GM12878 (cell line): ENCODE results near the gene SPATA12. TPM values are rescaled to one million over a fixed set of nuclear protein-coding genes. Genes with fewer than 3 reads are reported as not detected.

Source experiments
- ATAC-seq: fragments of 200-7000 bp; cut with Tn5 transposase; 3 replicates; pipeline ENCODE4 v1.9.1; 2020; ENCODE audit warnings: mild to moderate bottlenecking, moderate library complexity
- BruUV-seq: library from RNA; stranded (reverse); fragments of 400-500 nt; replicated peaks from 2 replicates; lab custom pipeline; 2021; lab: Mats Ljungman, UMichigan
- CTCF ChIA-PET: fragments of 300-600 bp; sonication (Branson Sonifier 250); formaldehyde crosslinking; extraction: SDS; loops from one replicate; lab custom pipeline; 2021; ENCODE audit warnings: inconsistent platforms; lab: Yijun Ruan, JAX
- POLR2A ChIA-PET: fragments of 350-600 bp; formaldehyde crosslinking; extraction: SDS; loops from one replicate; lab custom pipeline; 2021; ENCODE audit warnings: inconsistent platforms; lab: Charles Lee
- RAD21 ChIA-PET: fragments of 300-600 bp; sonication (Branson Sonifier 250); formaldehyde crosslinking; loops from one replicate; lab custom pipeline; 2023; ENCODE audit warnings: antibody characterized with exemption; ENCODE audit not compliant: unreplicated experiment; lab: Charles Lee
- SMC1A ChIA-PET: fragments of 300-600 bp; sonication (Branson Sonifier 250); formaldehyde crosslinking; loops from one replicate; lab custom pipeline; 2023; ENCODE audit not compliant: unreplicated experiment, uncharacterized antibody; lab: Charles Lee
- DNase-seq: peaks from one replicate; pipeline ENCODE4 v3.0.0-alpha.2; 2011; ENCODE audit warnings: low read depth, low spot score
- FAIRE-seq: peaks from 3 replicates; lab custom pipeline; 2011; peaks lifted over from hg19 to GRCh38; lab: Jason Lieb, UNC
- H2AFZ ChIP-seq: 2 replicates; pipeline ENCODE4 v1.6.0; 2011; ENCODE audit warnings: low read depth, low read length, control low read depth; ENCODE audit not compliant: control insufficient read depth
- H3K27ac ChIP-seq: 2 replicates; pipeline ENCODE4 v1.5.1; 2011; ENCODE audit warnings: control low read depth; ENCODE audit not compliant: control insufficient read depth, insufficient read depth
- H3K27me3 ChIP-seq, 2 experiments: replicated peaks in 1 of 2; 2 replicates each; pipeline versions ENCODE4 v1.6.0 to v1.6.1; 2011; ENCODE audit warnings: low read length in 1 of 2; ENCODE audit not compliant: control insufficient read depth in 2 of 2, insufficient read depth in 2 of 2
- H3K36me3 ChIP-seq, 2 experiments: 2 replicates each; pipeline ENCODE4 v1.5.1; 2011; ENCODE audit warnings: low read length in 1 of 2; ENCODE audit not compliant: control insufficient read depth in 2 of 2, insufficient read depth in 2 of 2
- H3K4me1 ChIP-seq: 2 replicates; pipeline ENCODE4 v1.6.1; 2011; ENCODE audit warnings: mild to moderate bottlenecking, low read length, moderate library complexity, mixed read lengths; ENCODE audit not compliant: control insufficient read depth, insufficient read depth
- H3K4me2 ChIP-seq: 2 replicates; pipeline ENCODE4 v1.6.0; 2011; ENCODE audit warnings: control low read depth; ENCODE audit not compliant: control insufficient read depth, insufficient read depth
- H3K4me3 ChIP-seq: fragments of 200-600 bp; sonication (generic); 2 replicates; pipeline ENCODE4 v1.5.1; 2016
- H3K79me2 ChIP-seq: 2 replicates; pipeline ENCODE4 v1.6.0; 2011; ENCODE audit warnings: low read length; ENCODE audit not compliant: control insufficient read depth, insufficient read depth
- H3K9ac ChIP-seq: 2 replicates; pipeline ENCODE4 v1.8.0; 2011; ENCODE audit warnings: low read length, control low read depth, mixed read lengths; ENCODE audit not compliant: control insufficient read depth, insufficient read depth
- H3K9me3 ChIP-seq: replicated peaks from 3 replicates; pipeline ENCODE4 v1.5.1; 2011; ENCODE audit warnings: mild to moderate bottlenecking, low read length; ENCODE audit not compliant: control insufficient read depth, insufficient read depth
- H4K20me1 ChIP-seq: 2 replicates; pipeline ENCODE4 v1.6.0; 2011; ENCODE audit not compliant: control insufficient read depth, insufficient read depth
- CHD2 ChIP-seq: IDR thresholded peaks from 2 replicates; pipeline ENCODE4 v1.6.1; 2011; ENCODE audit warnings: low read depth, low read length, improper control_type of control experiment, borderline replicate concordance
- FOXK2 ChIP-seq: fragments of 450-650 bp; IDR thresholded peaks from 2 replicates; pipeline ENCODE4 v1.6.1; 2017; ENCODE audit warnings: mild to moderate bottlenecking, moderate library complexity
- NFYA ChIP-seq: IDR thresholded peaks from 2 replicates; pipeline ENCODE4 v1.6.1; 2011; ENCODE audit warnings: low read depth, mild to moderate bottlenecking, low read length, improper control_type of control experiment, borderline replicate concordance
- ZNF24 ChIP-seq: fragments of 450-650 bp; IDR thresholded peaks from 2 replicates; pipeline ENCODE4 v1.6.1; 2017; ENCODE audit warnings: antibody characterized with exemption, mild to moderate bottlenecking
- WGBS: methylation state at CpG from one replicate; pipeline ENCODE4 v1.1.6; 2016; ENCODE audit warnings: low lambda C conversion rate; ENCODE audit not compliant: insufficient replicate concordance, insufficient coverage; ENCODE audit errors: missing lambda C conversion rate; 5-methylcytosine and 5-hydroxymethylcytosine counted together
- in situ Hi-C: fragments of 300-500 bp; cut with MboI; formaldehyde crosslinking; loops from 9 replicates; pipeline ENCODE4 v1.14.3; 2018; ENCODE audit warnings: mixed read lengths
- intact Hi-C: fragments of 100-400 bp; cut with micrococcal nuclease; formaldehyde crosslinking; loops from one replicate; pipeline ENCODE4 v1.14.2; 2022; ENCODE audit not compliant: unreplicated experiment
- polyA plus RNA-seq, 11 experiments: library from polyadenylated mRNA; depleted of rRNA in 4 of 11; unstranded in 6 of 11; stranded (reverse) in 5 of 11; fragments of >200 nt; fragmentation: Nextera tagmentation in 4 of 11; fragmentation: Illumina TruSeq in 1 of 11; extraction: Ambion mirVana in 4 of 11; extraction: Trizol in 1 of 11; gene quantifications; 1 replicate in 1 of 11; 2 replicates in 10 of 11; pipeline versions ENCODE4 v1.2.1 to v1.2.3, GENCODE V29; 2011 to 2016; ENCODE audit warnings: inconsistent platforms in 2 of 11, missing spikeins in 2 of 11, low read depth in 1 of 11
- total RNA-seq, 4 experiments: library from RNA; depleted of rRNA in 3 of 4; stranded (reverse); fragments of >200 nt in 3 of 4; fragmentation: Illumina TruSeq in 1 of 4; extraction: Trizol in 1 of 4; gene quantifications; 2 replicates each; pipeline versions ENCODE4 v1.2.1 to v1.2.3, GENCODE V29; 2013 to 2021

The SPATA12 gene
- total and polyA plus RNA-seq, 10 of the 15 experiments (the other 5 are each of a cell fraction or from before 2014, with no cell fraction given), result 0.03 to 0.69 (median 0.37) TPM

GRCh38 chr3:57026944-57027343 is 33.5 kb upstream of the SPATA12 start:
- no TSS peak for BruUV-seq
- no peak overlapping the region for H3K4me3 ChIP-seq

GRCh38 chr3:57029383-57029782 is 31.1 kb upstream of the SPATA12 start:
- Histone ChIP-seq H3K27me3 (no peaks in the 10 kb centered on the region), H3K4me3 (no peak overlapping the region), H3K27ac (no peak overlapping the region), H3K4me2 (no peak overlapping the region), H3K36me3 (no peaks in the 10 kb centered on the region), H2AFZ (no peak overlapping the region), H4K20me1 (no peaks in the 10 kb centered on the region), H3K4me1 (no peaks in the 10 kb centered on the region), H3K79me2 (no peaks in the 10 kb centered on the region), H3K9ac (no peak overlapping the region), H3K9me3 (no peaks in the 10 kb centered on the region)
- intact Hi-C loops, result no loop called here
- SMC1A ChIA-PET, result interaction anchor here (0.6 to 1.1 kb wide), 2 partner anchors 13 to 87 kb away, joined by 3 read pairs; no protein-coding TSS in a partner anchor
- no peak for DNase-seq
- FAIRE-seq, result no peak
- ATAC-seq, result no peak
- BruUV-seq, result no TSS peak
- in situ Hi-C loops, result no loop called here
- RAD21 ChIA-PET, result no interaction called here
- no CpG with 5 or more reads among the region's 2 CpGs for WGBS
- CTCF ChIA-PET, result interaction anchor here (1.5 kb wide), 1 partner anchor 65 kb away, joined by 4 read pairs; no protein-coding TSS in a partner anchor
- POLR2A ChIA-PET, result interaction anchor here (0.6 kb wide), 1 partner anchor 663 kb away, joined by 3 read pairs; no protein-coding TSS in a partner anchor
- no peak for TF ChIP-seq NFYA
- TF ChIP-seq FOXK2, result no peak
- TF ChIP-seq CHD2, result no peak

More at GRCh38 chr3:57026944-57027343, 33.5 kb upstream of the SPATA12 start:
- no peak for DNase-seq
- no peaks in the 10 kb centered on the region for H3K79me2 ChIP-seq
- ChIA-PET RAD21 (no interaction called here), SMC1A (no interaction called here)
- in situ Hi-C loops, result no loop called here
- no peaks in the 10 kb centered on the region for H3K9me3 ChIP-seq
- no peak for TF ChIP-seq ZNF24
- TF ChIP-seq, all 136 proteins: peak for 0
- no peak overlapping the region for H2AFZ ChIP-seq
- ATAC-seq, result no peak
- H3K36me3 ChIP-seq, result no peaks in the 10 kb centered on the region
- H4K20me1 ChIP-seq, result no peaks in the 10 kb centered on the region
- H3K27ac ChIP-seq, result no peak overlapping the region
- ChIA-PET POLR2A (no interaction called here), CTCF (no interaction called here)
- no peak overlapping the region for H3K4me2 ChIP-seq
- intact Hi-C loops, result no loop called here
- no peak overlapping the region for H3K9ac ChIP-seq
- H3K27me3 ChIP-seq, result no peaks in the 10 kb centered on the region
- WGBS, result 22% methylated on average over 2 of the region's 2 CpGs
- FAIRE-seq, result no peak
- no peaks in the 10 kb centered on the region for H3K4me1 ChIP-seq
